GM19324 (cell line): ENCODE results near the gene CTSC.
"Not testable (repeated sequence)": the region's sequence is repeated elsewhere in the genome, so short reads cannot be mapped to it uniquely, and the experiment has no call there.

Experiments
- ATAC-seq: cut with Tn5 transposase; IDR thresholded peaks from one replicate; pipeline ENCODE4 v1.9.1; 2021; ENCODE audit warnings: mild to moderate bottlenecking, moderate library complexity; ENCODE audit not compliant: unreplicated experiment, low FRiP score

CTSC gene

GRCh38 chr11:88292171-88292843 lies 45.2 kb downstream of the CTSC start:
- ATAC-seq = no peak

GRCh38 chr11:88288560-88288959 lies 49.0 kb downstream of the CTSC start:
- no peak for ATAC-seq

GRCh38 chr11:88284336-88285050 lies 53.0 kb downstream of the CTSC start:
- no peak for ATAC-seq

GRCh38 chr11:88282747-88283515 lies 54.6 kb downstream of the CTSC start:
- no peak for ATAC-seq

GRCh38 chr11:88281317-88281712 lies 56.2 kb downstream of the CTSC start:
- ATAC-seq = no peak

GRCh38 chr11:88280673-88281316 lies 56.7 kb downstream of the CTSC start:
- no peak for ATAC-seq

- ATAC-seq = no peak
Measured at GRCh38 chr11:88277349-88277915, 60.1 kb downstream of the CTSC start.

- ATAC-seq = no peak
Measured at GRCh38 chr11:88275636-88276035, 61.9 kb downstream of the CTSC start.

- no peak for ATAC-seq
Measured at GRCh38 chr11:88266919-88267318, 70.6 kb downstream of the CTSC start.

GRCh38 chr11:88266157-88266556 lies 71.4 kb downstream of the CTSC start:
- no peak for ATAC-seq

GRCh38 chr11:88259431-88259830 lies 78.1 kb downstream of the CTSC start:
- ATAC-seq = no peak

- ATAC-seq = no peak
Measured at GRCh38 chr11:88252208-88252607, 85.3 kb downstream of the CTSC start.

- ATAC-seq = no peak
Measured at GRCh38 chr11:88250566-88251242, 86.8 kb downstream of the CTSC start.

GRCh38 chr11:88249706-88250105 lies 87.8 kb downstream of the CTSC start:
- no peak for ATAC-seq

- no peak for ATAC-seq
Measured at GRCh38 chr11:88246696-88247095, 90.8 kb downstream of the CTSC start.

GRCh38 chr11:88245576-88245975 lies 92.0 kb downstream of the CTSC start:
- ATAC-seq = not testable (repeated sequence)
